Uterus (tissue), 2 donors: Measurements from ENCODE around the gene OTULINL.

Experiments
- CTCF ChIP-seq, 4 experiments: fragments of 200-600 bp in 2 of 4; fragments of 450-650 bp in 2 of 4; sonication (generic) in 2 of 4; IDR thresholded peaks; one replicate each; pipeline ENCODE4 v1.5.1; 2016 to 2019; ENCODE audit warnings: antibody characterized with exemption in 4 of 4, mild to moderate bottlenecking in 2 of 4, moderate library complexity in 1 of 4
- POLR2A ChIP-seq, 2 donors: fragments of 450-650 bp; IDR thresholded peaks; one replicate each; pipeline ENCODE4 v1.6.1; 2016; ENCODE audit warnings: antibody characterized with exemption in 2 of 2, mild to moderate bottlenecking in 1 of 2, moderate library complexity in 1 of 2

GRCh38 chr5:14593326-14594021, 11.9 kb downstream of the OTULINL start:
- TF ChIP-seq CTCF (IDR thresholded peaks at IDR 0.05), result no peak
- TF ChIP-seq POLR2A (IDR thresholded peaks at IDR 0.05), result no peak
